GM21515 (cell line): Measurements from ENCODE around the gene KMT5C.
"Not testable (repeated sequence)": the region's sequence is repeated elsewhere in the genome, so short reads cannot be mapped to it uniquely, and the experiment has no call there.

Experiments used
- ATAC-seq: cut with Tn5 transposase; IDR thresholded peaks from one replicate; pipeline ENCODE4 v1.9.1; 2021; ENCODE audit not compliant: unreplicated experiment

Gene KMT5C

DNA sequence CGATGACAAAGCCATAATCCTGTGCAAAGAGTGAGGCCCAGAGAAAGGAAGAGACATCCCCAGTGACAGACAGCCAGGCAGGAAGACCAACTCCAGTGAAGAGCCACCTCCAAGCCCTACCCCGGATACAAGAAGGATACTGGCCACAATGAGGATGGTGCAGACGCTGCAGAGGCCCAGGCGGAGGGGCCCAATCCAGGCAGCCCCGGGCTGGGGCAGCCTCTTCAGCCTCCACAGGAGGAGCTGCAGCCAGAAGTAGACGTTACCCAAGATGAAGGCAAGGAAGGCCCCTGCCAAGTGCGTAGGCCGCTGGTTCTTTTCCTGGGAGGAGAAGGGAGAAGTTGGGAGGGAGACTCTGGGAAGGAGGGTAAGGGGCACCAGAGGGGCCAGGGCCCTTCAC lies 23.0 kb upstream of the KMT5C start:
- ATAC-seq: no peak

DNA sequence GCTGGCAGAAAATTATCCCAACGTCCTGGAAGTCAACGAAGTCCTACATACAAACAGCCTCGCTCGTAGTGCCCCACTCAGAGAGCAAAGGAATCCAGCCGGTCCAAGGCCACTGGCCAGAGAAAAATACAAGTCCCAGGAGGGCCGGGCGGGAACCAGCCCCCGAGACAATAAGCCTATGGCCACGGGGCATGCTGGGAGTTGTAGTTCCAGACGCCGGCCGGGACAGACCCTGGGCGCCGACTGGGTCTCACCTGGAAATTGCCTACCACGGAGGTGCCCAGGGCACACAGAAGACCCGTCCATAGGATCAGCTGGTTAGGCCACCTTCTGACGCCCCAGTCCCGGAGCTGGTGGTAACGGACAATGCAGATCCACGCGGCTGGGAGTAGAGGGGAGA lies 19.9 kb upstream of the KMT5C start:
- no peak for ATAC-seq

DNA sequence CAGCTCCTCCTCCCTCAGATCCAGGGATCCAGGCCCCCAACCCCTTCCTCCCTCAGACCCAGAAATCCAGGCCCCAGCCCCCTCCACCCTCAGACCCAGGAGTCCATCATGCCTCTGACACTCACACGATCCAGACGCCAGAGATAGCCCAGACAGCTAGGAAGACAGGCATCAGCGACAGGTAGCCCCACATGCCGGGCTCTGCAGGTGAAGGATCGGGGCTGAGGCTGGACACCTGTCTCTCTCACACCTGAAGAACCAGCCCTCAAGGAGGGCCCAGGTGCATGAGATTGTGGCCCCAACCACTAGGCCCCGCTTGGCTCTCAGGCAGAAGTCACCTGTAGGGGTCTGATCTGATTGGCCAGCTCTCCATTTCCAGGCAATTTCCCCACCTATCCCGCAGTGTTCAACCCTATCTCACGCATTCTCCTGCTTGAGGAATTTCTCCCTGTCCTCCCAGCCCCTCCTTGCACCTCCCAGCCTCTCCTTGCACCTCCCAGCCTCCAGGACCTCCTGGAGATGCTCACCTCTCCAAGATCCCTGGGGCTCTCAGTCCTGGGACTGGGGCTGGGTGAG lies 18.7 kb upstream of the KMT5C start:
- no peak for ATAC-seq

DNA sequence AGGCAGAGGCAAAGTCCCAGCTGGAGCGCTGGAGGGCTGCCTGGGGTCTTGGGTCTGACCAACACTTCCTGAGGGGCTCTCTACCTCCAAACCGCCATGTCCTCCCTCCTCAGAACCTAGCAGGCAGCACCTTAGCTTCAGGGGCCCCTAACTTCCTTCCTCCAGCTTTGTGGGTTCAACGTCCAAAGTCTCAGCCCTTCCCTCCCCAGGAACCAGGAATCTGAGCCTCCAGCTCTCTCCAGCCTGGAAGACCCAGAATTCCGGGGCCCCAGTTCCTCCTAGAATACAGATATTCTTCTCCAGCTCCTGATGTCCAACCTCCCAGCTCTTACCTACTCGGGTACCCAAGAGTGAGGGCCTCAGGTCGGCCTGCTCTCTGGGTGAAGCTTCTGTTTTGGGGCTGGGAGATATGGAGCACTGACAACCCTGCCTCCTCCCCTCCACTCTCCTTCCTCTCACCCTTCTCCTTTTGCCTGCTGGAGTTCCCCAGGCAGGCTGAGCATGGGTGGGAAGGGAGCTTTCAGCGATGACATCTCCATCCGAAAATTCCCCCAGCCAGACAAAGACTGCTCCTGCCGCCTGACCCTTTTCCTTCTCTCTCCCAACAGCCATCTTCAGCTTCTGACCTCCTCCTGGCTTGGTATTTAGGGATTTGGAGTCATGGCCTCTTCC lies 18.1 kb upstream of the KMT5C start:
- no peak for ATAC-seq

DNA sequence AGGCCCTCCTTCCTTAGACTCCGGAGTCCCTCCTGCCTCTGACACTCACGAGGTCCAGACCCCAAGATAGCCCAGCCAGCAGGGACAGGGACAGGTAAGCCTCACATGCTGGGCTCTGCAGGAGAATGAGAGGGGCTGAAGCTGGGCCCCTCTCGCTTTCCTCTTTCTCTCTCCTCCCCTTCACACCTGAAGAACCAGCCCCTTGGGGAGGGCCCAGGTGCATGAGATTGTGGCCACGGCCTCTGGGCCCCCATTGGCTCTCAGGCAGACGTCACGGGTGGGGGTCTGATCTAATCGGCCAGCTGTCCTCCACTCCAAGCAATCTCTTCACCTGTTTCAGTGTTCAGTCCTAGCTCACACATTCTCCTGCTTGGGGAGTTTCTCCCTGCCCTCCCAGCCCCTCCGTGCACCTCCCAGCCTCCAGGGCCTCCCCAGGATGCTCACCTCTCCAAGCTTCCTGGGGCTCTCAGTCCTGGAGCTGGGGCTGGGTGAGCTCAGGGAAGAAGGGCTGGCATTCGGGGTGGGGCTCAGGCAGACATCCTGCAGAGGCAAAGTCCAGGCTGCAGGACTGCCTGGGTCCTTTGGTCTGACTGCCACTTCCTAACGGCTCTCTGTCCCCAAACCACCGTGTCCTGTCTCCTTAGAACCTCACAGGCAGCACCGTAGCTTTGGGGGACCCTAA lies 17.3 kb upstream of the KMT5C start:
- ATAC-seq: no peak

DNA sequence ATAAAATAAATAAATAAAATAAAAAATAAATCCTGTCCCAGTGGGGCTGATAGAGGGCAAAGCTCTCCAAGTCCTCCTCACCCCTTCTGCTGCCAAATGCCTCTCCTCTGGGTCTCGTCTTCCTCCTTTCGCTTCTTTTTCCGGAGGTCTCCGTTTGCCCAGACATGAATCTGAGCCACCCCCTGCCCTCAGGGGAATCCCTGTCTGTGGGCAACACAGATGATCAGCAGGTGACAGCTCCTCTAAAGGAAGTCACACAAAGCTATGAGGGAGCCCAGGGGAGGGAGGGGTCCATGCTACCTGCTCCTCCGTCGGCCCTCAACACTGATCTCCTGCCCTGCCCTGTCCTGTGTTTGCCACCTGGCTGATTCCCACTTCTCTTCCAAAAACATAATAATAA lies 15.0 kb upstream of the KMT5C start:
- no peak for ATAC-seq

DNA sequence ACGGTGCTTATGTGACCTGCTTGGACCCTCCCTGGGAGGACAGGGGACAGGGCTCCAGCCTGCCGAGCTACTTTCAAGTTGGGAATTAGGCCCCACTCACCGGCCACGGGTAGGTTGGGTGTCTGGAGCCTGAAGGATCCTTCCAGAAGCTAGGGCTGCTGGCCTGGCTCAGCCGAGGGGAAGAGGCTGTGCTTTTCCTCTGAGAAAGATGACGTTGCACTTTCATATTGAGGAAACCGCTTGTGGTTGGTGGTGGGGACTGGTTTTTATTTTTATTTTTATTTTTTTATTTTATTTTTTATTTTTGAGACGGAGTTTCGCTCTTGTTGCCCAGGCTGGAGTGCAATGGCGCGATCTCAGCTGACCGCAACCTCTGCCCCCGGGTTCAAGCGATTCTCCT lies 14.5 kb upstream of the KMT5C start, which contains the start of gene TMEM150B:
TSS of gene TMEM150B (minus strand) at position 170 of the 400 bp plus-strand sequence. CDS start 4,305 bp downstream, outside the sequence.
- ATAC-seq: no peak

DNA sequence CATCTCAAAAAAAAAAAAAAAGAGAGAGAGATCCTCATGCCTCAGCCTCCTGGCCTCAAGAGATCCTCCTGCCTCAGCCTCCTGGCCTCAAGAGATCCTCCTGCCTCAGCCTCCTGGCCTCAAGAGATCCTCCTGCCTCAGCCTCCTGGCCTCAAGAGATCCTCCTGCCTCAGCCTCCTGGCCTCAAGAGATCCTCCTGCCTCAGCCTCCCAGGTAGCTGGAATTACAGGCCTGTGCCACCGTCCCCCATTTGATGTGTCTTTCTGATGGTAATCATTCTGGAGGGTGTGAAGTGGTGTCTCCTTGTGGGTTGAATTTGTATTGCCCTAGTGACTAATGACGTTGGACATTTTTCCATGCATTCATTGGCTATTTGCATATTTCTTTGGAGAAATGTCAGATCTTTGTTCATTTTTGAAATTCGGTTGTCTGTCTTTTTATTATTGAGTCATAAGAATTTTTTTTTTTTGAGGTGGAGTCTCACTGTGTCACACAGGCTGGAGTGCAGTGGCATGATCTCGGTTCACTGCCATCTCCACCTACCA lies 10.8 kb upstream of the KMT5C start:
- ATAC-seq: not testable (repeated sequence)

DNA sequence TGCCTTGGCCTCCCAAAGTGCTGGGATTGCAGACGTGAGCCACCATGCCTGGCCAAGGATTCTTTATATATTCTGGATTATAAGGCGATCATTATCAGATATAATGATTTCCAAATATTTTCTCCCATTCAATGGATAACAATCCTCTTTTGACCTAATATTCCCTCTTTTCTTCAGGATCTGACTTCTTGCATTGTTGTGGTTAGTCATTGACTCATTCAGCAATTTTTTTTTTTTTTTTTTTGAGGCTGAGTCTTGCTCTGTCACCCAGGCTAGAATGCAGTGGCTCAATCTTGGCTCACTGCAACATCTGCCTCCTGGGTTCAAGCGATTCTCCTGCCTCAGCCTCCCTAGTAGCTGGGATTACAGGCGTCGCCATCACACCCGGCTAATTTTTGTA lies 9.9 kb upstream of the KMT5C start:
- not testable (repeated sequence) for ATAC-seq

- no peak for ATAC-seq
Observed at GRCh38 chr19:55333870-55334269, 5.8 kb upstream of the KMT5C start.

- ATAC-seq: no peak
Observed at GRCh38 chr19:55336101-55336500, 3.6 kb upstream of the KMT5C start.

DNA sequence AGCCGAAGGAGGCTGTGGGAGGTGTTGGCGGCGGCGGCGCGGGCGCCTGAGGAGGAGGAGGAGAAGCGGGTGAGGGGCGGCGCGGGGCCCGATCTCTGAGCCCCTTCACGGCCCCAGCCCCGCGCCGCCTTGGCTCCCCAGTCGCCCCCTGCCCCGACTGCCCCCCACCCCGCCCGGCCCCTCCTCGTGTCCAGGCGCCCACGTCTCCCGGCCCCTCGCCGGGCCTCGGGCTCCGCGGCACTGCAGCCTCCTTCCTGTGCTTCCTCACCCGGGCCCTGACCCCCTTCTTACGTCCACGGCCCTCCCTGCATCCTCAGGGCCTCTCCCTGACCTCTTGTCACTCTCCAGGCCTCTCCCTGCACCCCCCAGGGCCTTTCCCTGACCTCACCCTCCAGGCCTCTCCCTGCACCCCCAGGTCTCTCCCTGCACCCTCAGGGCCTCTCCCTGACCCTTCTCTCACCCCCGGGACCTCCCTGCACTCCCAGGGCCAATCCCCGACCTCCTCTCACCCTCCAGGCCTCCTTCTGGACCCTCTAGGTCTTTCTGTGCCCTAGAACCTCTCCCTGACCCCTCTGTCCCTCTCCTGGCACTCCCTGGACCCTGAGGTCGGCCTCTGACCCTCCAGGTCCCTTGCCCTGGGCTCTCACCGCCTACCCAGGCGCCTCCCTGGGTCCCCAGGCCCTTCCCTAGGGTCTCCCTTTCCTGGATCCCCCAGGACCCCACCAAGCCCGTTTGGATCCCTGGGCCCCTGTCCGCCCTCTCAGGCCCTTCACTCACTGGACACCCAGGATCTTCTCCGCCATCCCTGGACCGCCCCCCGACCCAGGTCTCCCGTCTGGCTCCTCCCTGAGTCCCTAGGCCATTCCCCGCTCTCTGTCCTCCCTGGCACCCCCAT lies 460 bp downstream of the KMT5C start:
- no peak for ATAC-seq

GRCh38 chr19:55340784-55341147 lies 1.1 kb downstream of the KMT5C start:
- no peak for ATAC-seq

DNA sequence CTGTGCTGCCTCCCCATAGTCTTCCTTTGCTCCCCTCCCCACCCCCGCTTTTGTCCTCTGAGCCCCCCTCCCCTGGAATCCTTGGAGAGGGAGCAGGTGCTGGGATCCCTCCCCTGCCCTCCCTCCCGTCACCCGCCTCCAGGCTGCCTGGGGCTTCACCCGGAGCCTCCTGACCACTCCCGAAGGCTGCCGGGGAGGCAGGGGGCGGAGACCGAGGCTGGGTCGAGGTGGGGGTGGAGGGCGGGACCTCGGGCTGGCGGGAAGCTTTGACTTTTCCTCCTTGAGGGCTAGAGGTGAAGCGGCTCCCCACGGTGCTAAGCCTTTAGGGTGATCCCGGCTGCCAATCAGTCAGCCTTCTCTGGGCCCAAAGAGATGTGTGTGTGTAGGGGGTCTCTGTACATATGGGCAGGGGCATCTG lies 1.5 kb downstream of the KMT5C start:
- no peak for ATAC-seq

DNA sequence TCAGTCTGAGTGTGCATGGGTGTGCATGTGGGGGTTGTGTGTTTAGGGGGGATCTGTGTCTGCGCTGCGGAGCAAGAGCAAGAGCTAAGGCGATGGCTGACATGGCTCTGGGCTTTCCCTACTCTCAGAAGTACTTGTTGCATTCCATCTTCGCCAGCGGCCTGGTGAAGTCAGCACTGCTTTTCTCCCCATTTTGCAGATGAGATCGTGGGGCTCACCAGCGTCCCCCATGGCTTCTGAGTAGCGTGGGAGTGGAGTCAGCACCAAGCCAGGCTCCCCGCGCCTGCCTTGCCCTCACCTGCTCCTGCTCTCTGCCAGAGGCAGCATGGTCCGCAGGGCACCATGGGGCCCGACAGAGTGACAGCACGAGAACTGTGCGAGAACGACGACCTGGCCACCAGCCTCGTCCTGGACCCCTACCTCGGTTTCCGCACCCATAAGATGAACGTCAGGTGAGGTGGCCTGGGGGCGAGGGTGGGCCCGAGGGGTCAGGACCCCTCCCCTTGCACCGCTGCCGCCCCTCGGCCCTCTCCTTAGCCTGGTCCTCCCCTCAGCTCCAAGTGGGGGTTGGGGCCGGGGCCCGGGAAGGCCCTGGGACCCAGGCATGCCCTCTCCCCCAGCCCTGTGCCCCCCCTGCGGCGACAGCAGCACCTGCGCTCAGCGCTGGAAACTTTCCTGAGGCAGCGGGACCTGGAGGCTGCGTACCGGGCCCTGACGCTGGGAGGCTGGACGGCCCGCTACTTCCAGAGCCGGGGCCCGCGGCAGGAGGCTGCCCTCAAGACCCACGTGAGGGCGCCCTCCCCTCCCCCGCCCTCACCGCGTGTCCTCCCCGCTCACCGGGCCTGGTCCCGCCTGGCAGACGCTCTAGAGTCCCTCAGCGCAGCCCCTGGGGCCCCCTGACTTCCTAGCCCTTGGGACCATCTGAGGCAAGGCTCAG lies 2.2 kb downstream of the KMT5C start:
- no peak for ATAC-seq

- no peak for ATAC-seq
Observed at GRCh38 chr19:55344444-55344843, 4.8 kb downstream of the KMT5C start.

DNA sequence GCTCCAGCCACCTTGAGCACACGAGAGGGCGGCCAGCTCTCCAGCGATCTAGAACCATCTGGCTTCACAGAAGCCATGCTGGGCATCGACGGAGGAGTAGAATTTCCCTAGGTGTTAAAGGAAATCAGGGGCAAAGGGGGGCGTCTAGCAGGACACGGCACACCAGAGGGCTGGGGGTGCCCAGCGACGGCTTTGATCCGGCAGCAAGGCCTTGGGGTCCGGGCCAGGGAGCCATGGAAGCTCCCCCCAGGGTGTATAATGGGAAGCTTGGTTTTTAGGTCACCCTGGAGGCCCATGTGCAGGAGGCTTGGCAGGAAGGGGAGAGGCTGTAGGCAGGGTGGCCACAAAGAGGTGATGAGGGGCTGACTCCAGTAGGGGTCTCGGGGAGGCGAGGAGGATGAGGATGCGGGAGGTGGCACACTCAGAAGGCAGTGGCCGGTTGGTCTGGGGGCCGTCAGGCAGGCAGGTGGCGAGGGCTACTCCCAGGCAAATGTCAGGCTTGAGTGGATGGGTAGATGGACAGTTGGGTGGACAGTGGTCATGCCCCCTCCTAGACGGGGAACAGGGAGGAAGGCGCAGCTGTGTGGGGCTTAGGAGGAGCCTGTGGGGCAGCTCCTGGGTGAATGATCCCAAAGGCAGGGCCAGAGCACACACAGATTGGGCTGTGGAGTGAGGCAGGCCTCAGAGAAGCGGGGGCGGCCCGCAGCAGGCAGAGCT lies 5.6 kb downstream of the KMT5C start:
- ATAC-seq: no peak

DNA sequence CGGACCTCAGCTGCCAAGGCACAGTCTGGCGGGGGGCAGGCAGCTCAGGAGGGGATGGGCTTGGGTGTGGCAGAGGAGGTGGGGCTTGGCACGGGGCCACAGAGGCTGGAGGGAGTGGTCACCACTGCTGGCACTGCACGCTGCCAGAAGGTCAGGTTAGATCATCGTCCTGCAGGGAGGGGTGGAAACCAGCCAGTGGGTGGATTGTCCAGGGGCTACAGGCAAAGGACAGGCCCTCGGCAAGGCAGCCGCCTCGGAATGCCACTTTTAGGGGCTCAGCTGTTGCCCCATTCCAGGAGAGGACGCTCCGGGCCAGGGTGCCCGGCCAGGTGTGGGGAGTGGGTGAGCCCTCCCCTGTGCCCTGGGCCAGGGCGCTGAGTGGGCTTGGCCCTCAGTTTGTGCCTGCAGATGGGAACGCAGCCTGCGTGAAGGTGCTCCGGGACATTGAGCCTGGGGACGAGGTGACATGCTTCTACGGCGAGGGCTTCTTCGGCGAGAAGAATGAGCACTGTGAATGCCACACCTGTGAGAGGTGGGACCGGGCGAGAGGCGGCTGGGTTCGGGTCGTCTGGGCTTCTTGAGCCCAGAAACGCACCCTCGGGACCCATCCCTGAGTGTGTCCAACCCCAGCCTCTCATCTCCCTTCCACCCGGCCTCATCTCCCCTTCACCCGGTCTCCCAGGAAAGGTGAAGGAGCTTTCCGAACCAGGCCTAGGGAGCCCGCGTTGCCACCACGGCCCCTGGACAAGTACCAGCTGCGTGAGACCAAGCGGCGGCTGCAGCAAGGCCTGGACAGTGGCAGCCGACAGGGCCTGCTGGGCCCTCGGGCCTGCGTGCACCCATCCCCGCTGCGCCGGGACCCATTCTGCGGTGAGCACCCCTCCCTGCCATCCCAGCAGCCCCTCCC lies 6.4 kb downstream of the KMT5C start:
- ATAC-seq: no peak
